Stimulated activated CD4-positive, alpha-beta T cell treated with anti-CD3 and anti-CD28 coated beads, TNF-alpha, amount 100 ng/mL, for 1 hour (primary cell): ENCODE data around the gene SIRT3.

Source experiments
- DNase-seq, 3 donors: peaks; one replicate each; pipeline ENCODE4 v3.0.0-alpha.2; 2020; ENCODE audit warnings: low read depth in 3 of 3, low spot score in 1 of 3

Gene SIRT3

GRCh38 chr11:235997-236773 lies at the start of gene SIRT3:
SIRT3 (minus strand) TSS chr11:236342; CDS start chr11:236328, 14 bp downstream.
- peak; percentile 62 to 78 (median 69) for DNase-seq

- DNase-seq, result no peak
Observed at GRCh38 chr11:285894-286220, 49.7 kb upstream of the SIRT3 start.

- DNase-seq, result no peak
Observed at GRCh38 chr11:285021-285893, 49.1 kb upstream of the SIRT3 start.

GRCh38 chr11:284105-285020 lies 48.2 kb upstream of the SIRT3 start:
- no peak for DNase-seq

DNA sequence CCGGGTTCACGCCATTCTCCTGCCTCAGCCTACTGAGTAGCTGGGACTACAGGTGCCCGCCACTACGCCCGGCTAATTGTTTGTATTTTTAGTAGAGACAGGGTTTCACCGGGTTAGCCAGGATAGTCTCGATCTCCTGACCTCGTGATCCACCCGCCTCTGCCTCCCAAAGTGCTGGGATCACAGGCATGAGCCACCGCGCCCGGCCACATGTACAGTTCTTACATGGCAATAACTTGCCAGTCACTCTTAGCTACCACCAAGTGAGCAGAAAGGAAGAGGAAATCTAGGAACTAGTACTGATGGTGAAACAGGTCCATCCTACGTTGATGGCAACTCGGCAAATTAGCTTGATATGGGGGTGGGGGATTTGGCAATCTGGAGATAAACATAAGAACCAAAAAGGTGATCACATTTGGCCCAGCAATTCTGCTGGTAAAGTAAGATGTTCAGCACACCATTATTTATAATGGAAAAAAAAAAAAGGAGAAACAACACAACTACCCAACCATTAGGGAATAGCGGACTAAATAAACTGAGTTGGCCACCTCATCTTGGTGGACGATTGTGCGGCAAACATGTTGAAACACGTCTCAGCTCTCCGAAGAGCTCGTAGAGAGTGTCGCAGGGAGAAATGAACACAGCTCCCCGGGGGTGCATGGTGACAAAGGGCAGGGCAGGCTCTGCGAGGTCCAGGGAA lies 47.4 kb upstream of the SIRT3 start:
- no peak for DNase-seq

GRCh38 chr11:282630-283360 lies 46.7 kb upstream of the SIRT3 start:
- DNase-seq, result no peak

- no peak for DNase-seq
Observed at GRCh38 chr11:282171-282570, 46.0 kb upstream of the SIRT3 start.

GRCh38 chr11:281486-282161 lies 45.5 kb upstream of the SIRT3 start:
- no peak for DNase-seq

GRCh38 chr11:280706-281485 lies 44.8 kb upstream of the SIRT3 start:
- no peak for DNase-seq

DNA sequence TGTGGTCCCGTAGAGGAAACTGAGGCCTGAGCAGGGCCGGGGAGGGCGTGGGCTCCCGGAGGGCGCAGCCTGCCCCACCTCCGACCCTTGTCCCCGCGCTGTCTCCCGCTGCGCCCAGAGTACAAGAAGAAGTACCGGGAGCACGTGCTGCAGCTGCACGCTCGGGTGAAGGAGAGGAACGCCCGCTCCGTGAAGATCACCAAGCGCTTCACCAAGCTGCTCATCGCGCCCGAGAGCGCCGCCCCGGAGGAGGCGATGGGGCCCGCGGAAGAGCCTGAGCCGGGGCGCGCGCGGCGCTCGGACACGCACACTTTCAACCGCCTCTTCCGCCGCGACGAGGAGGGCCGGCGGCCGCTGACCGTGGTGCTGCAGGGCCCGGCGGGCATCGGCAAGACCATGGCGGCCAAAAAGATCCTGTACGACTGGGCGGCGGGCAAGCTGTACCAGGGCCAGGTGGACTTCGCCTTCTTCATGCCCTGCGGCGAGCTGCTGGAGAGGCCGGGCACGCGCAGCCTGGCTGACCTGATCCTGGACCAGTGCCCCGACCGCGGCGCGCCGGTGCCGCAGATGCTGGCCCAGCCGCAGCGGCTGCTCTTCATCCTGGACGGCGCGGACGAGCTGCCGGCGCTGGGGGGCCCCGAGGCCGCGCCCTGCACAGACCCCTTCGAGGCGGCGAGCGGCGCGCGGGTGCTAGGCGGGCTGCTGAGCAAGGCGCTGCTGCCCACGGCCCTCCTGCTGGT lies 44.0 kb upstream of the SIRT3 start:
- no peak for DNase-seq

DNA sequence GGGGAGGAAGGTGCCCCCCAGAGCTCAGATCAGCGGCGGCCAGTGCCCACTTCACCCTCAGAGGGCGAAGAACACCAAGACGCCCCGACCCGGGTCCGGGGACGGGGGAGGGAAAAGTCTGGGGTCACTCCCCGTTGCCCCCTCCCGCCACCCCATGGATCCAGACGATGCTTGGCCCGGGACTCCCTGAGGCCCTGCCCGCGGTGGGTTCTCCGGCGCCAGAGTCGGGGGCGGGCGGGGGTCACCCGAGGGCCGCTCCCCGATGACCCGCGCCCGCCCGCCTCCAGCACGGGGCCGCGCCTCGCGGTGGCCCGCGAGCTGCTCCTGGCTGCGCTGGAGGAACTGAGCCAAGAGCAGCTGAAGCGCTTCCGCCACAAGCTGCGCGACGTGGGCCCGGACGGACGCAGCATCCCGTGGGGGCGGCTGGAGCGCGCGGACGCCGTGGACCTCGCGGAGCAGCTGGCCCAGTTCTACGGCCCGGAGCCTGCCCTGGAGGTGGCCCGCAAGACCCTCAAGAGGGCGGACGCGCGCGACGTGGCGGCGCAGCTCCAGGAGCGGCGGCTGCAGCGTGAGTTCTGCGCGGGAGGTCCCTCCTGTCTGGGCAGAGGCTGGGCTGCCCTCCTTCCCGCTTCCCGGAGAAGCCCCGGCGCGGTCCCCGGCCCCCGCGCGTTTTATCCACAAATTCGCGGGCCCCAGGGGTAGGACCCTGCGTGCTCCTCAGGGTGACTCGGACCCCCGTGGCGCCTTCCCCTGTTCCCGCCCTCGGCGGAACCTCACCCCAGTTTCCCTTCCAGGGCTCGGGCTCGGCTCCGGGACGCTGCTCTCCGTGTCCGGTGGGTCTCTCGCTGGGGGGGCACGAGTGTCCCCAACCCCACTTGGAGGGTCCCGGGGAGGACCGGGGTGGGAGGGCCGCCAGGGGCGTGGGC lies 43.2 kb upstream of the SIRT3 start:
- no peak for DNase-seq

- DNase-seq, result no peak
Observed at GRCh38 chr11:278001-278951, 42.1 kb upstream of the SIRT3 start, which contains the start of gene NLRP6. NLRP6 (plus strand) TSS chr11:278407; CDS start chr11:278570, 163 bp downstream.

- DNase-seq, result no peak
Observed at GRCh38 chr11:276219-276618, 40.1 kb upstream of the SIRT3 start.

GRCh38 chr11:272931-273198 lies 36.7 kb upstream of the SIRT3 start:
- DNase-seq, result no peak

- DNase-seq, result no peak
Observed at GRCh38 chr11:272195-272930, 36.2 kb upstream of the SIRT3 start.
